Measurements from ENCODE around the gene ARL3. TPM values are rescaled to one million over a fixed set of nuclear protein-coding genes. Genes with fewer than 3 reads are reported as not detected.
A peak's percentile ranks its signal among the peaks of the same experiment; 100 is the strongest.
"Not testable (repeated sequence)": the region's sequence is repeated elsewhere in the genome, so short reads cannot be mapped to it uniquely, and the experiment has no call there.

ARL3 gene
- total RNA-seq, 2 experiments from 2014 or later, result 10.1 to 11.1 TPM

DNA sequence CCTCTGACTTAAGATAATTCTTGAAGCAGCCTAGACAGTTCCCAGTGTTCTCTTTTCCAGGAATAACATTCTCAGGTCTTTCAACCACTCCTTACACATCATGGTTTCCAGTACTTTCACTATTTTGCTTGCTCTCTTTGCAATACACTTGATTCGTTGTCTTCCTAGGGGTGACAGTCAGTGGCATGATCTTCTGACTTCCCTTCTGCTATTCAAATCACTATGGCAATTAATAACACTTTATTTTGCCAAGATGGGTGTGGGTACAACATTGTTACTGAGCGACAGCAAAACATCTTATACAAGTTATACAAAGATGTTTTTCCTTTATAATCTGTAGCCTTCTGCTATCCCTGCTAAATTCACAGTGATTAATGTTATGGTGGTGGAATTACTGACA lies 15.3 kb downstream of the ARL3 start:
- ChIA-PET POLR2A (no interaction called here), CTCF (no interaction called here)
- H3K36me3 Mint-ChIP-seq, result peaks cover 17% of the 10 kb centered on the region
- no peak overlapping the region for H3K27ac Mint-ChIP-seq
- DNase-seq, result no peak
- H3K9me3 Mint-ChIP-seq, result no peaks in the 10 kb centered on the region
- no peak overlapping the region for H3K4me3 Mint-ChIP-seq
- H3K27me3 Mint-ChIP-seq, result no peaks in the 10 kb centered on the region
- H3K4me1 Mint-ChIP-seq (ENCODE audit: low read depth), result no peaks in the 10 kb centered on the region
- intact Hi-C loops (cut with micrococcal nuclease), result no loop called here

DNA sequence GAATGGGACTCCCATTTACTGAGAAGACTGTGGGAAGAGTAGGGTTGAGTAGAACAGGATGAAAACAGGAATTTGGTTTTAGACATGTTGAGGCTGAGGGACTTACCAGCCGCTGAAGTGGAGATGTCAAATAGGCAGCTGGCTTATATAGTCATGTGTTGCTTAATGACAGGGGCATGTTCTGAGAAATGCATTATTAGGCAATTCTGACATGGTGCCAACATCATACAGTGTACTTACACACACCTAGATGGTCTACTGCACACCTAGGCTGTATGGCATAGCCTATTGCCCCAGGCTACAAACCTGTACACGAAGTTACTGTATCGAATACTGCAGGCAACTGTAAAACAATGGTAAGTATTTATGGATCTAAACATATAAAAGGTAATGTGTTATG lies 17.5 kb downstream of the ARL3 start:
- H3K4me3 Mint-ChIP-seq, result no peak overlapping the region
- H3K9me3 Mint-ChIP-seq, result no peaks in the 10 kb centered on the region
- H3K36me3 Mint-ChIP-seq, result peaks cover 17% of the 10 kb centered on the region
- ChIA-PET POLR2A (interaction anchor here (0.6 kb wide), 1 partner anchor 18 kb away, joined by 3 read pairs; no protein-coding TSS in a partner anchor), CTCF (interaction anchor here (0.7 kb wide), 1 partner anchor 922 kb away, joined by 4 read pairs; no protein-coding TSS in a partner anchor)
- no peak overlapping the region for H3K27ac Mint-ChIP-seq
- H3K4me1 Mint-ChIP-seq (ENCODE audit: low read depth), result no peaks in the 10 kb centered on the region
- no peak for DNase-seq
- intact Hi-C loops (cut with micrococcal nuclease), result no loop called here
- no peaks in the 10 kb centered on the region for H3K27me3 Mint-ChIP-seq

DNA sequence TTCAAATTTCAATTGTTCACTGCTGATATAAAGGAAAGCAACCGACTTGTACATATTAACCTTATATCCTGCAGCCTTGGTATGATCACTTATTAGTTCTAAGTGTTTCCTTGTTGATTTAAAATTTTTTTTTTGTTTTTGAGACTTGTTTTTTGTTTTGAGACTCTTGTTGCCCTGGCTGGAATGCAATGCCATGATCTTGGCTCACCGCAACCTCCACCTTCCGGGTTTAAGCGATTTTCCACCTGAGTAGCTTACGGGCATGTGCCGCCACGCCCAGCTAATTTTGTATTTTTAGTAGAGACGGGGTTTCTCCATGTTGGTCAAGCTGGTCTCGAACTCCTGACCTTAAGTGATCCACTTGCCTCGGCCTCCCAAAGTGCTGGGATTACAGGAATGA lies 18.8 kb downstream of the ARL3 start:
- H3K9me3 Mint-ChIP-seq; H3K4me1 Mint-ChIP-seq (ENCODE audit: low read depth); CTCF ChIA-PET; H3K27me3 Mint-ChIP-seq; DNase-seq; intact Hi-C loops (cut with micrococcal nuclease); H3K27ac Mint-ChIP-seq; H3K4me3 Mint-ChIP-seq; POLR2A ChIA-PET: not testable (repeated sequence)
- peaks cover 17% of the 10 kb centered on the region for H3K36me3 Mint-ChIP-seq

DNA sequence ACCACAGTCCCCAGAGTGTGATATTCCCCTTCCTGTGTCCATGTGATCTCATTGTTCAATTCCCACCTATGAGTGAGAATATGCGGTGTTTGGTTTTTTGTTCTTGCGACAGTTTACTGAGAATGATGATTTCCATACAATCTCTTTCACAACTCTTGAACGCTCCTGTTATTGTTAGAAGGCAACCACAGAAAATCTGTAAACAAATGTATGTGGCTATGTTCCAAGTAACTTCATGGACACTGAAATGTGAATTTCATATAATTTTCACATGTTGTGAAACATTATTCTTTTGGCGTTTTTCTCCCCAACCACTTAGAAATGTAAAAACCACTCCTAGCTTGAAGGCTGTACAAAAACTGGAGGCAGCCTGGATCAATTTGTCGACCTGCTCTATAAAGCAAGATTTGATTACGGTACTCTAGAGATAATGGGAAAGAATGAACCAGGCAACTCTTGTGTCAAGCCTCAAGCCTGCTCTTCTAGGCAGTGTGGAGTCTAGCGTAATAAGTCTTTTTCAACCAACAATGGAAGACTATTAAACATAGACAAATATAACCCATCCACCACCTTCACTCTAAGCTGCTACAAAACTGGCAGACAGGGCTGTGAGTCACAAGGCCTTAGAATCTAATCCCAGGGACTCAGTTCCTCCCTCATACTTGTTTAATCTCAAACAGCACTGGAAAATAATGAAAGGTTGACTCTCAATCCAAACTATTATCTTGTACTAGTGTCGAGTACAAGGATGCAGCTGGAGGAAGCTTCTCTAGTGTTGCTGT lies 22.7 kb downstream of the ARL3 start:
- H3K27ac Mint-ChIP-seq, result no peak overlapping the region
- POLR2A ChIA-PET, result no interaction called here
- no peaks in the 10 kb centered on the region for H3K4me1 Mint-ChIP-seq (ENCODE audit: low read depth)
- intact Hi-C loops (cut with micrococcal nuclease), result no loop called here
- no peaks in the 10 kb centered on the region for H3K27me3 Mint-ChIP-seq
- peaks cover 4% of the 10 kb centered on the region for H3K36me3 Mint-ChIP-seq
- CTCF ChIA-PET, result no interaction called here
- no peaks in the 10 kb centered on the region for H3K9me3 Mint-ChIP-seq
- DNase-seq, result no peak
- H3K4me3 Mint-ChIP-seq, result no peak overlapping the region

DNA sequence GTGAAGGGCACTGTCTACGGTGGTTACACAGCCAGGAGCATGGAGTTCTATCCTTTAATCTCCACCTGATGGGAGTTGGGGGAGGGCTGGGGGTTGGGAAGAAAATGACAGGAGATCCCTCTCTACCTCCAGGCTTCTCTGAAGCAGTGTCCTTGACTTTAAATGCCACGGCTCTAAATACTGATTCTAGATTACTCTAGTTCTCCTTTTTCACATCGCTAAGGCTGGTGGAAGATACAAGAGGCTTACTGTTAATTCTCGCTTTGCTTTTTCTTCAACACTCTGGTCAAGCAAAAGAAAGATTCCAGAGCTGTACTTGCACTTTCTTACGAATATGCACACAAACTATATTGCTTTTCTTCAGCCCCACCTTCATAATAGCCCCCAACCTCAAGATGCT lies 30.5 kb downstream of the ARL3 start:
- CTCF ChIA-PET, result no interaction called here
- Mint-ChIP-seq H3K27me3 (no peaks in the 10 kb centered on the region), H3K9me3 (no peaks in the 10 kb centered on the region), H3K4me1 (ENCODE audit: low read depth) (peaks cover 13% of the 10 kb centered on the region), H3K4me3 (no peak overlapping the region), H3K27ac (no peak overlapping the region), H3K36me3 (peaks cover 7% of the 10 kb centered on the region)
- POLR2A ChIA-PET, result interaction anchor here (1.1 kb wide), 1 partner anchor 35 kb away, joined by 4 read pairs; no protein-coding TSS in a partner anchor
- DNase-seq, result no peak
- intact Hi-C loops (cut with micrococcal nuclease), result no loop called here

DNA sequence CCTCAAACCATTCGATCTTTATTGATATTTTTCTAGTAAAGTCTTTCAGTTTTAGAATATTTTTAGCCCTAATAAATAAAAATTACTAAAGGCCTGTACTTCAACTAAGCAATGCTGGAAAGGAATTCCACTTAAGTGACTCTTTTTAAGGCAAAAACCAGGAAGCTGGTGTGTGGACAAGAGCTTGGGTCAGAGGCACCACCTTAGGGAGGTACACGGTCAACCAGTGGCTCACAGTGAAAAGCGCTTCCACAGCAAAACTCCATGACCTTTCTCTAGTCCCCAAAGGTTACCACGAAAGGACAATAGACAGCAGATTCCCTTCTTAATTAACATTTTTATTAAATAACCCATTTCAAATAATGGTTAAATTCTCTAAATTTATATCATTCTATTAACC lies 31.2 kb downstream of the ARL3 start:
- DNase-seq, result no peak
- peaks cover 13% of the 10 kb centered on the region for H3K4me1 Mint-ChIP-seq (ENCODE audit: low read depth)
- POLR2A ChIA-PET, result interaction anchor here (1.1 kb wide), 1 partner anchor 36 kb away, joined by 4 read pairs; no protein-coding TSS in a partner anchor
- H3K4me3 Mint-ChIP-seq, result no peak overlapping the region
- H3K27me3 Mint-ChIP-seq, result no peaks in the 10 kb centered on the region
- CTCF ChIA-PET, result interaction anchor here (1.2 kb wide), 1 partner anchor 13 kb away, joined by 6 read pairs; no protein-coding TSS in a partner anchor
- no peaks in the 10 kb centered on the region for H3K9me3 Mint-ChIP-seq
- intact Hi-C loops (cut with micrococcal nuclease), result no loop called here
- H3K36me3 Mint-ChIP-seq, result peaks cover 7% of the 10 kb centered on the region
- no peak overlapping the region for H3K27ac Mint-ChIP-seq

DNA sequence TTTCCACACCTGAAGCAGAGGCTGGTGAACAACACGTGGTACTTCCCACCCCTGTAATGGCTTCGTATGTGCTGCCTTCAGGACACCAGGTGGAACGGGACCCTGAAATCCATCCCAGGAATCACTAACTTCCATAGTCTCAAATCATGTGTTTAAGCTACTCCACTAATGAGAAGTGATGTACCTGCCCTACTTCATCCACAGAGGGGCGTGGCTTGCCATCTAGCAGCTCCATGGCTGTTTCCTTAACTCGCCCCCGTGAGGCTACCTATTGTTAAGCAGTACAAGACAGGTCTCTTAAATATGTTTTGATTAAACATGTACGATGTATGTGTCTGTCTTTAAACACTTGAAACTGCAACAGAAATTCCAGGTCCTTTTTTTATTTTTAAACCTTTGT lies 31.8 kb downstream of the ARL3 start:
- CTCF ChIA-PET, result interaction anchor here (1.2 kb wide), 1 partner anchor 12 kb away, joined by 6 read pairs; no protein-coding TSS in a partner anchor

DNA sequence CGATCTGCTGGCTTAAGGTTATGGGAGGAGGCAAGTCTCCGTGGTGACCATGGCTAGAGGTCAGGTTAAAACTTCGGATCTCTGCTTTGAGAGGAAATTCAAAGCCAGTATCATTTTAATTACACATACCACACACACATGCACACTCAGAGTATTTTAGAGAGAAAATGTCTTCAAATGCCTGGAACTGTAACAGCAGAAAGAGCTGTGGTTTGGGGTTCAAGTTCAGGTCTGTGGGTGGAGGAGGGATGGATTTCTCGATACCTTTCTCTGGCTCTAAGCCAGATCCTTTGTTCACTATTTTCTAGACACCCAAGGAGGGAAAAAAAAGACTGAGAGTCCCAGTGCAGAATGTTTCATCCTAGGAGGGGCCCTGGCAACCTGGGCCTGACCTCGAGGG lies 32.5 kb downstream of the ARL3 start:
- no peaks in the 10 kb centered on the region for H3K27me3 Mint-ChIP-seq
- no peak for DNase-seq
- intact Hi-C loops (cut with micrococcal nuclease), result no loop called here
- peaks cover 14% of the 10 kb centered on the region for H3K4me1 Mint-ChIP-seq (ENCODE audit: low read depth)
- H3K36me3 Mint-ChIP-seq, result peaks cover 6% of the 10 kb centered on the region
- no peak overlapping the region for H3K27ac Mint-ChIP-seq
- CTCF ChIA-PET, result interaction anchor here (1.2 kb wide), 1 partner anchor 12 kb away, joined by 6 read pairs; no protein-coding TSS in a partner anchor
- no peaks in the 10 kb centered on the region for H3K9me3 Mint-ChIP-seq
- no peak overlapping the region for H3K4me3 Mint-ChIP-seq
- POLR2A ChIA-PET, result no interaction called here

More for the DNA sequence above, 31.8 kb downstream of the ARL3 start:
- Mint-ChIP-seq H3K36me3 (peaks cover 6% of the 10 kb centered on the region), H3K27ac (no peak overlapping the region), H3K27me3 (no peaks in the 10 kb centered on the region), H3K4me3 (no peak overlapping the region), H3K4me1 (ENCODE audit: low read depth) (peaks cover 13% of the 10 kb centered on the region), H3K9me3 (no peaks in the 10 kb centered on the region)
- DNase-seq, result no peak
- POLR2A ChIA-PET, result interaction anchor here (1.1 kb wide), 1 partner anchor 36 kb away, joined by 4 read pairs; no protein-coding TSS in a partner anchor
- intact Hi-C loops (cut with micrococcal nuclease), result no loop called here

DNA sequence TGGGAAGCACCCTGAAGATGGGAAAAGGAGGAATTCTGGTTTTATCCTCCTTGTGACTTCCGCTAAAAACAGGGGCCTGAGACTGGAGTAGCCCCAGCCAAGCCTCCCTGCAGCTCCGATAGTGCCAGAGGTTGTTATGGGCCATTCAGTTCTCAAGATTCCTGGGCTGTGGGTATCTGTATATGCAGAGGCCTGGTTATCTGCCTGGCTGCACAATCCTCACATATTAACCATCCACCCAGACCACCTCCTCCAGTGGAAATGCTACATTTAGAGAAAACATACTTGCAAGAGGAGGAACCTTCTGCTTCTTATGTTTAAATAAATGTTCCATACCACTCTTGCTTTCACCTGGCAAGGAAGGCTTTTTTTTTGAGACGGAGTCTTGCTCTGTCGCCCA lies 34.6 kb downstream of the ARL3 start:
- Mint-ChIP-seq H3K4me1 (ENCODE audit: low read depth) (peaks cover 31% of the 10 kb centered on the region), H3K27me3 (no peaks in the 10 kb centered on the region), H3K27ac (no peak overlapping the region), H3K4me3 (no peak overlapping the region), H3K36me3 (peaks cover 1% of the 10 kb centered on the region), H3K9me3 (no peaks in the 10 kb centered on the region)
- intact Hi-C loops (cut with micrococcal nuclease), result no loop called here
- no peak for DNase-seq
- POLR2A ChIA-PET, result no interaction called here
- CTCF ChIA-PET, result interaction anchor here (0.9 to 1.7 kb wide), 6 partner anchors 10 to 85 kb away, joined by 3 to 6 read pairs (median 4); no protein-coding TSS in a partner anchor

DNA sequence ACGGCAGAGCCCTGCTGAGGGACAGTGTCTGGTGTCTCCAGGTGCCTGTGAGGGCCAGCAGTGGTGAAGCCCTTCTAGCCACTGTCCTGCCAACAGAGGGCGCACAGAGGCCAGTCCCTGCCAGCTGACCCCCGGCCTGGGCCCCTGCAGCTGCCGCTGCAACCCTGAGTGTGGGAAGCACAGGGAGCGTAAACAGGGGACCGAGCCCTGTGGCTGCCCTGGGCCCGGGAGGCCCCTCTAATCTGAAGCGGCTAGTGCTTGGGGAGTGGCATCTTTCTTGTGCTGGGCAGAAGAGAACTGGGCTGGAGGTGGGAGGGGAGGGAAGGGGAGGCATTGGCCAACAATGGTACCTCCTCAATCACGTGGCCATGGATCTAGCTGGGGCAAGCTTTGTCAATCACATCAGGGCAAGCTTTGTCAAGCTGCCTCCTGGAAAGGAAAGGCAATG lies 35.3 kb downstream of the ARL3 start:
- ChIA-PET POLR2A (no interaction called here), CTCF (interaction anchor here (0.9 to 1.7 kb wide), 9 partner anchors 9 to 223 kb away, joined by 3 to 6 read pairs (median 4); no protein-coding TSS in a partner anchor)
- no peak overlapping the region for H3K27ac Mint-ChIP-seq
- DNase-seq, result peak; percentile 36
- peaks cover 38% of the 10 kb centered on the region for H3K4me1 Mint-ChIP-seq (ENCODE audit: low read depth)
- H3K27me3 Mint-ChIP-seq, result no peaks in the 10 kb centered on the region
- H3K9me3 Mint-ChIP-seq, result no peaks in the 10 kb centered on the region
- intact Hi-C loops (cut with micrococcal nuclease), result no loop called here
- H3K4me3 Mint-ChIP-seq, result no peak overlapping the region
- H3K36me3 Mint-ChIP-seq, result peaks cover 1% of the 10 kb centered on the region

DNA sequence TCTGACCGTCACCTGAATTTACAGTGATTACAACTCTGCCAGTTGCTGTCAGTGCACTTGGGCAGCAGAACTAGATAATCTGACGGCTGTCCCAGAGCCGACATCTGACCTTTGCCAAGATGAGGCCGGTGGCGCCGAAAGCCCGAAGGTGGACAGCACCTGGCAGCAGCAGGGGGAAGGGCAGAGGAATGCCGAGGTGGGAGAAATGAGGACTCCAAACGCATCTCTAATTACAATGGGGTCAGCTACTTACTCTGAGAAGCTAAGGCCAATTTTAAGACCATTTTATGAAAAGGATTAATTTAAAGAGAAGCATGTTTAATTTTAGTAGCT lies 36.2 kb downstream of the ARL3 start:
- Mint-ChIP-seq H3K27ac (no peak overlapping the region), H3K27me3 (no peaks in the 10 kb centered on the region), H3K4me1 (ENCODE audit: low read depth) (peaks cover 45% of the 10 kb centered on the region), H3K36me3 (peaks cover 1% of the 10 kb centered on the region), H3K4me3 (no peak overlapping the region), H3K9me3 (no peaks in the 10 kb centered on the region)
- DNase-seq, result no peak
- intact Hi-C loops (cut with micrococcal nuclease), result no loop called here
- POLR2A ChIA-PET, result no interaction called here
- CTCF ChIA-PET, result interaction anchor here (1.1 to 1.7 kb wide), 6 partner anchors 8 to 94 kb away, joined by 3 to 6 read pairs (median 4); no protein-coding TSS in a partner anchor

DNA sequence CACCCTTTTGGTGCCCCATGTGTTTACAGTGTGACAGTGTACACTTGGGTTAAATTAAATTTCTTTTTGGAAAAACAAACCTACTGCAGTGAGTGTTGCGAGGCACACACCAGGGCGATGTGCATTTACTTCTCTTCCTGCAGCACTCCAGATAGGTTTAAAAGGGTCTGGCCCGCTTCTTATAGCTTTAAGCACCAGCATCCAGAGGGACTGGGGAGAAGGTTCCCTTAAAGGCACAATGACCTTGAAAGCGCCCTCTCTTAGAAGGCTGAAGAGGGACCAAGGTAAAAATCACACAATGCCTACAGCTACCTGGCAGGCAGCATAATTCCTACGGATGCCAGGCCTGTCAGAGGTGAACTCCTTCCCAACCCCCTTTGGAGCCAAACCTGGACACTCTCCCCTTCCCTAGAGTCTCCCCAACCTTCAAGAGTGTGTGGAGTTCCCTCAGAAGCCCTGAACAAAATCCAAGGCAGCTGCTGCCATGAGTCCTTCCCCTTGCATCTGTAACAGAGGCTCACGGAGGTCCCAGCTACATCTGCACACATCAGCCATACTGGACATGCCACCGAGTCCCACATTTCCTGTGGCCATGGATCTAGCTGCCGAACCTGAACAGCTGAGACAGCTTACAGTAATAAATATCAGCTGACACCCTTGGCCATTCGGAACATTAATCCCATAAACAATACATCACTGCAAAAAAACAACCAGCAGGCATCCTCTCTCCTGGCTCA lies 36.7 kb downstream of the ARL3 start:
- H3K4me1 Mint-ChIP-seq (ENCODE audit: low read depth), result peaks cover 45% of the 10 kb centered on the region
- no peak overlapping the region for H3K4me3 Mint-ChIP-seq
- H3K27me3 Mint-ChIP-seq, result no peaks in the 10 kb centered on the region
- intact Hi-C loops (cut with micrococcal nuclease), result no loop called here
- H3K27ac Mint-ChIP-seq, result no peak overlapping the region
- no peaks in the 10 kb centered on the region for H3K9me3 Mint-ChIP-seq
- H3K36me3 Mint-ChIP-seq, result peaks cover 1% of the 10 kb centered on the region
- ChIA-PET CTCF (interaction anchor here (0.7 to 1.7 kb wide), 4 partner anchors 8 to 93 kb away, joined by 3 to 6 read pairs (median 4); no protein-coding TSS in a partner anchor), POLR2A (no interaction called here)
- no peak for DNase-seq
